Right hindlimb (tissue), 1 donor: ENCODE measurements around the gene MTX3.

ENCODE experiments used
- DNase-seq: peaks from one replicate; pipeline ENCODE4 v3.0.0-alpha.2; 2018

MTX3 gene, protein sequence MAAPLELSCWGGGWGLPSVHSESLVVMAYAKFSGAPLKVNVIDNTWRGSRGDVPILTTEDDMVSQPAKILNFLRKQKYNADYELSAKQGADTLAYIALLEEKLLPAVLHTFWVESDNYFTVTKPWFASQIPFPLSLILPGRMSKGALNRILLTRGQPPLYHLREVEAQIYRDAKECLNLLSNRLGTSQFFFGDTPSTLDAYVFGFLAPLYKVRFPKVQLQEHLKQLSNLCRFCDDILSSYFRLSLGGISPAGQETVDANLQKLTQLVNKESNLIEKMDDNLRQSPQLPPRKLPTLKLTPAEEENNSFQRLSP

DNA sequence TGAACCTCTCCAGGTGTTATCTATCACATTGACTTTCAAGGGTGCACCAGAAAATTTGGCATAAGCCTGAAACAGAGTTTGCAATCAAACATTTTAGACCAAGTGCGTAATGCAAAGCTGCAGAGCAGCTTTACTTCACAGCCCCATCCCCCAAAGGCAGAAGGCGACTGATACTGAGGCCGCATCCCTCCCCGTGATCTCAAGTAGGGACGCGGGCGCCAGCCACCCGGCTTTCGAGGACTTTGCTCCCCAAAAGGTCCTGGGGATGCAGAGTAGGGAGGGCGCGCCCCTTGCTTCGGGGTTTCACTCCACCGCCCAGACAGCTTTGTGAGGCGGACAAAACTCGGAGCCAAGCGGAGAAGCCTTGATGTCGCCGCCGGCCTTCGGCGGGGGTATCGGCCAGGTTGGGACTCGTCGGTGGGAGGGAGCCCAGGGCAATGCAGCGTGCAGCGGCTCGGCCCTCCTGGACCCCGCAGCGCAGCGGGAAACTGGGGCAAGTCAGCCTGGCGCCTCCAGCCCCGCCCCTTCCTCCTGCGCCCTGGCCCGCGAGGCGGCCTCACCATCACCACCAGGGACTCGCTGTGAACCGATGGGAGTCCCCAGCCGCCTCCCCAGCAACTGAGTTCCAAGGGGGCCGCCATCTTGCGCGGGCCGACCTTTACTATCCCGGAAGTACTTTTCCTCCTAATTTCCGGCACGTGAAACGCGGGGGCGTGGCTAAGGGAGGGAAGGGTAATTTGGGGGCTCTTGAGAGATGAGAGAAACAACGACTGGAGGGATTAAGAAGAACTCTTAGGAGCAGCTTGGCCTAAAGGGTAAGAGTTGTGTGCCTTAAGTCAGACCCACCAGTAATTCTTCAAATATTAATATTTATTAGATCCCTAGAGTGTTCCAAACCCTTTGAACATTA lies at the start of gene MTX3:
Gene MTX3, minus strand, starts transcription at position 665 of the 910 bp plus-strand sequence. Its CDS starts 24 bp downstream, at position 641.
- peak; percentile 92 for DNase-seq

DNA sequence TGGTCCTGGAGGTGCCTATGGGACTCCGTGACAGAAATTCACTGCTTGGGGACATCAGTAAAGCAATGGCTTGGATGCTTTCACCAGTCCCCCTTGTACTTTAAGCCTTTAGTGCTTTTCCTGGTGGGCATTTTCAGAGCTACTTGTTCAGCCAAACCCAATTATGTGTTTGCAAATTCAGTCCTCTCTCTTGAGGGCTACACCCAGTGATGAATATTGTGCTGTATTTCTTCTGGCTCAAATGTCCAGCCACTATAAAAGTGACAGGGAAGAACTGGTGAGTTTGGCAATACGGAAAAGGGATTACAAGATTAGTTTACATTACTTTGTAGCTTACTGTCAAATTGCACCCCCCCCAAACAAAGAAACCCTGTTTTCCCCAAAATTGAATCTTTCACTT lies 48.6 kb upstream of the MTX3 start:
- DNase-seq: no peak

DNA sequence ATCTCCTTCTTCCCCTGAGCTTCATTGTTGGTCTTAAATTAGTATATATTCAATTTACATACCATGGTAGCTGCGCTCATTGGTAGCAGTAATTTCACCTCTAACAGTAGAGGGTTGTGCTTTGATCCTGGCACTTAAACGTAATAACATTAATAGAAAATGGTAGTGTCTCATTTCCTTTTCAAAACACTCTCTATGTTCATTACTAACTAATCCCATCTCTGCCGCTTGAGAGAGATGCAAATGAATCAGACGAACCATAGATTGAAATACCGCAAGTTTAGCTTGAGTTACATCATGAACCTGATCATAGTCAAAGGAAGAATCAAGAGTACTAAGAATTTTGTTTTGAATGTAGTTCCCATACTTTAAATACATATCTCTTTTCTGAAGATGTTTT lies 46.3 kb upstream of the MTX3 start:
- DNase-seq: no peak

DNA sequence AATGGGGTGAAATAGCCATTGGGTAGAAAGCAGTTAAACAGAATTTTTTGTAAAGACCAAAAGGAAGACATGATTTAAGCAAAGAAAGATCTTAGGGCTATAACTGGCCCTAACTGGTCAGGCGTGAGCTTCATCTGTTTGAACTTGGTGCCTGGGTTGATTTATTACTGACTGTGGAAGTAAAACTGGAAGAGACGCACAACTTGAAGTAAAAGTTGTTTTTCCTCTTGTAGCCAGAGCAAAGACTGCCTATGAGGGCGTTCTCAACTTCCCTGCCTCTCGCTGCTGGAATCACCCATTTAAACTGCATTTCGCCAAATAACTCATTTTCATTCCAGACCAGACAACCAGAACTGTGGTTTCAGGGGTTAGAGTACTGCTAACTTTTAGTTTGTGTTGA lies 45.6 kb upstream of the MTX3 start:
- DNase-seq: no peak

DNA sequence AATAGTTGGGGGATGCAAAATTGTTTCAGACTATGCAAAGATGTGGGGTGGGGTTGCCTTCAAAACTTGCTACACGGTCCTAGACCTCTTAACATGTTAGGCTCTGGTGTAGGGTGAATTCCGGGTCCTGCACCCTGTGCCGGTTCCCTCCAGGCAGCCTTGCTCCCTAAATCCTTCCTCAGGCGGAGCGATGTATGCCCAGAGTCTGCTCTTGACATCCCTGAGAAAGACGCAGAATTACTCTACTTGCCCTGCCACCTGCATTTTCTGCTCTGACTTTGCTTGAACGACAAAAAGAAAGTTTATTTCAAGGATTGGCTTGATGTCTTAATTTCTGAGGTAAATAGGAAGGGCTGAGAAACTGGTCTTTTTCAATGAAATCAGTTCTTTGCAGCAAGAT lies 44.8 kb upstream of the MTX3 start:
- no peak for DNase-seq

DNA sequence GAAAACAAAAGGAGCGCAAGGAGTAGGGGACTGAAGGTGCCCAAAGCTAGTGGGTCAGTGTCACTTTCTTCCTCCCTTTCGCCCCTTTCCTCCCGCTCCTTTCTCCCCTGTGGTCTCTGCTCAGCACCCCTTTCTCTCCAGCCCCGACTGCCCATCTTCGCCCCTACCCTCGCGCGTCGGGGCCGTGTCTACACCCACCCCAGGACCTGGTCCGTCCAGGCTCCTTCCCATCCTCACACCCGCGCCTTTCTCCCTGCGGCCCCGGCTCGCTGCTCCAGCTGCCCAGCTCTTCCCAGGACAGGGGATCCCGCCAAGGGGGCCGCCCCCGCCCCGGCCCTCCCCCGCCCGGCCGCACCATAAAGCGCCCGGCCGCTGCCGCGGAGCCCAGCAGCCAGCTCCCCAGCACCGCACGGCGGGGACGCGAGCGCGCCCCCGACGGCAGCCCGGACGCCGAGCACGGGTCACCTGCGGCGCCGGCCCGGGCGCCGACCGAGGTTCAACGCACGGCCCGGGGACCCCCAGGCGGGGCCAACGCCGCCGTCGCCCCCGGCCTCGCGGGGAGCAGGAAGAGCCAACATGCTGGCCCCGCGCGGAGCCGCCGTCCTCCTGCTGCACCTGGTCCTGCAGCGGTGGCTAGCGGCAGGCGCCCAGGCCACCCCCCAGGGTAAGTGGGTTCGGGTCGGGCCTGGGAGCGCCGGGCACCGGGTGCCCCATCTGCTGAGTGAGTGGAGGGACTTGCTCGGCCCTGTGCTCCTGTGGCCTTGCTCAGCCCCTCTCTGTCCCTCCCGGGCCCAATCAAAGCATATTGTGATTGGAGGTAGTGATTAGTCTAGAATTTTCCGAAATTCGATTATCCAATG lies 44.1 kb upstream of the MTX3 start, which contains the start of gene THBS4:
Gene THBS4, plus strand, starts transcription at position 387 of the 860 bp plus-strand sequence. Its CDS starts 190 bp downstream, at position 577.
- peak; percentile 57 for DNase-seq

DNA sequence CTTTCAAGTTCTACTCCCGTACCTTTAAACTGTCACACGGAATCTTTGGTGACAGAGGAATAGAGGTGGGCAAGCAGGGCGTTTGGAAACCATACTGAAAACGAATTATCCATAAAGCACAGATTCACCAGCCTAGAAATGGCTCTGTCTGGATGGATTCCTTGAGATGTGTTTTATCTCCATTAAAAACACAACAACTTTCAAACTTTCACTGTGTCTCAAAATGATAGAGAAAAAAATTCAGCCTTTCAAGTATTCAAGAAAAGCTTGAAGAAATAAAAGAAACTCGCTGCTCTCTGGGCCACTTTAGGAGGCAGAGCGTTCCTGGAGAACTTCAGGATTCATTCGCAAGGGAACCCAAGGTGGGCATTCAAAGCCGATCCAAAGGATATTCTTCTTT lies 43.5 kb upstream of the MTX3 start:
- DNase-seq: no peak

DNA sequence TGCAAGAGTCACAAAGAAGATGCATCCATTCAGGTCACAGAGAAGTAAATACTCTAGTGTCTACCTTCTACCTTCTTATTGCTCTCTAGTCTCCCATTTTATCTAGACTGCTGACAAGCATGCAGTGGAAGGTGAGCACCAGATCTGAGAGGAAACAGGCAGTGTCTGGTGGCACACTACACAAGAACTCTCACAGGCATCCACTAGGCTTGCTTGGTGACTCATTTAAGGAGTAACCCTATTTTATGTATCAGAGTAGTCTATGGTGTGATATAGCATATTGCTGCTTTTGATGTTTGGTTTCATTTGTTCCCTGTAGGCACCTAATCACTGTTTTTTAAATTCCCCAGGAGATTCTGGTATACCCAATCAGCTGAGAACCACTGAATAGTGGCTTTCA lies 42.5 kb upstream of the MTX3 start:
- DNase-seq: no peak

DNA sequence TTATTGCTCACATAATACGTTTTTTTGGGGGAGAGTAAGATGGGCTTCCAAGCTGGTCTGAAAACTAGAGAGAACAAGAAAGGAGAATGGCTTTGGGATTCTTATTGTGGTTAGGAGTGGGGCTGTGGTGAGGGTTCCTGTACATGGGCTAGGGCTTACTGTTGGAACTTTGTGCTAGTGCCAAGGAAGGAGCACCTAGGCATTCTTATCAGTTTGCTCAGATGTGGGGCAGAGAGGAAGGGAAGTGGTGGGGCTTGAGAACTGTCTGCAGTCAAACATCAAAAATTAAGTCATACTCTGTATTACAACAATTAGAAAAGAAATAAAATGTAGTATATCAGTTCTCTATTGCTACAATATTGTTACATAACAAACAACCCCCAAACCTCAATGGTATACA lies 40.0 kb upstream of the MTX3 start:
- no peak for DNase-seq

DNA sequence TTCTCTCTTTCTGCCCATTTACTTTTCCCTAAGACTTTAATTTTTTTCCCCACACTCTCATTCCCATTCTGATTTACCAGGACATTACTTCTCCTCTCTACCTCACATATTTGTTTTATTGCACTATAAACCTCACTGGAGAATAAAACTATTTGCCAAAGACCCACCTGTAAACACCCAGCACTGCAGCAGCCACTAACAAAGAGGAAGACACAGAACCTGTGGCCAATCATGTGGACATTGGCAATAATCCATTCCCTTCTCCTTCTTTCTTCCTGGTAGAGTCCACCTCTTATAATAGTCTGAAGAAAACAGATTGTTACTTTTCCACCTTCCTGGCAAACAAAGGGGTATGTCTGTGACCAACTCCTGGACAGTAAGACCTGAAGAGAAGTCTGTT lies 35.8 kb upstream of the MTX3 start:
- no peak for DNase-seq

DNA sequence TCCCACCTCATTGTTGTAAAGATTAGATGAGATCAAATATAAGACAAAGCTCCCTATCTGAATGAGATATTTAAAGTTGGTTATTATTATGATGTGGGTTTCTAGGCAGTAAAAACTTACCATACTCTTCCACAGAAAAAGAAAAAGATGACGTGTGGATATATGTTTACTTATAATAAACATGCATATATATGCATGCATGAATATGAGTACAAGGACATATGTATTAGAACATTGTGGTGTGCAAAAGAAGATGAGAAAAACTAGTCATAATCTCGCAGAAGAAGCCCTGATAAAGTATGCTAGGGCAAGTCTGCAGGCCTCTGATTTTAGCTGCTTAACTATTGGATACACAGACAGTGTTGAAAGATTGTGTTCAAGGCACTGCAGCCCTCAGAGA lies 34.0 kb upstream of the MTX3 start:
- no peak for DNase-seq

DNA sequence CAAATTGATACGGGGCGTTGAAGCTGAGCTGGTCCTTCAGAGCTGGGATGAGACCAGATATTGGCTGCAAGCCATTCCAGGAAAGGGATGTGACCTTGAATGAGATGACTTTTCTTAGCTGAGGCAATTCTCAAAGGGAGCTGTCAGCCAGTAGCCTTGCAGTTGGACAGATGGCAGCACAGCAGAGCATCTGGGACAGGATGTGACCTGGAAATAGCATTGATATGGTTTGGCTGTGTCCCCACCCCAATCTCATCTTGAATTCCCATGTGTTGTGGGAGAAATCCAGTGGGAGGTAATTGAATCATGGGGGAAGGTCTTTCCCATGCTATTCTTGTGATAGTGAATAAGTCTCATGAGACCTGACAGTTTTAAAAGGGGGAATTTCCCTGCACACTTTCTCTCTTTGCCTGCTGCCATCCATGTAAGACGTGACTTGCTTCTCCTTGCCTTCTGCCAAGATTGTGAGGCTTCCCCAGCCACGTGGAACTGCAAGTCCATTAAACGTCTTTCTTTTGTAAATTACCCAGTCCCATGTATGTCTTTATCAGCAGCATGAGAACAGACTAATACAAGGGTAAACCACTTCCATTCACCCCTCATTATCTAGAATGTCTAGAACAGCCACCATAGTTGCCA lies 19.8 kb upstream of the MTX3 start:
- no peak for DNase-seq

DNA sequence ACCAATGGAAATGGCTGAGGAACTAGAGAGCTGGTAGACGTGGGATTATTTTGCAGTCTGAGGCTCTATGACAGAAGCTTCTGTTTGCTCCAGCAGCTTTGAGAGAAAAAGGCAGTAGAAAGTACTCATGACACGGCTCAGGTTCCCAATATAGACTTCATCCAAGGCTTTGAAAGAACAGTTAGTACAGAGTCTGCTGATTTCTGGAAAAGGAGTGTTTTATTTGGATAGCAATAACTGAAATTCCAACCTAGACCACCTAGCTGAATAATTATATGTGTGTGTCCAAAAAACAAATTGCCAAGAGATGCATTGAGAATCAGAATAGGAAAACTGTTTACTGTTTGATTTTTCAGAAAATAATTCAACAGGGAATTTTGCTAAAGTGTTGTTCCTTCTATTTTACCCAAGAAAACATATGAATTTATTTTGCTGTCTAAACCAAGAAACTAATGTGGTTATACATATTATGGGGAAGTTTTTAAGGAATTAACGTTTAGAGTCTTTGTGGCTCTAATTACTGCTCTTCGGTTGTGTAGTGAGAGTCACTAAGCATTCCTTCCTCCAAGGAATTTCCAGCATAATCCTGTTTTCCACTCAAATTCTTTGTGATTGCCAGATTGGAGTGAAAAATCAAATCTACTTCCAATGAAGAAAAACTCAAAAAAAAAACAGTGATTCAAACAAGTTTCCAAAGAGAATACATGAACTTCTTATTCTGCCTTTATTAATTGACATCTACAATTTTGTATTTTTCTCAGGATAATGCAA lies 18.1 kb upstream of the MTX3 start:
- no peak for DNase-seq

DNA sequence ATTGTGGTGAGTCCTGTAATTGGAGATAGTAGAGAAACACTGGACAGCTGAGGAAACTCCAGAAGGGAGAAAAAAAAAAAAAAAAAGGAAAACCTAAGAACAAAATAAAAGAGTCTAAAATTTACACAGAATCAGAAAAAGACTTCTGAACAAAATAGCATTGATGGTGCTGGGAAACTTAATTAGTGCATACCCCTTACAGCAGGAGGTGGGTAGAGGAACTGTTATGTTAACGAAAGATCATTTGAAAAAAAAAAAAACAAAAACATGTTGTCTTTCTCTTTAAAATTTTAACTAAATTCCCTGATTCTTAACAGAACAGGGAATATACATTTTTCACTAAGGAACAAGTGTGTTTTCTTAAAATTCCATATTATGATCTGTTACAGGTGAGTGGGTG lies 11.6 kb upstream of the MTX3 start:
- no peak for DNase-seq

DNA sequence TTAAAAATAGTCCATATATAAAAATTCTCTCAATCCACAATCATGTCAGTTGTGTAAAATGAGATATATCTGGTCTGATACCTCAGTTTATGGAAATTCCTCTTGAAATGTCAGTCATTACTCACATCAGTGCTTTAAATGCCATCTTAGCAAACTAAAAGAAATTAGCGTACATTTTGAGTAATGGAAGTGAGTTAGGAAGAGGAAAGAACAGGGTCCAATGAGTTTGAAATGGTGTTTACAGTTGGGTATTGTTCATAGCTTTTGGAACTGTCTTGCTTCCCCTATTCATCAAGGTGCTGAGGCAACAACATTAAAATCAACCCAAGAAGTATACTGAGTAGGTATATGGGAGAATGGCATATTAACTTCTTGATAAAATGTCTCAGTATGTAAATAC lies 8.7 kb upstream of the MTX3 start:
- DNase-seq: no peak

DNA sequence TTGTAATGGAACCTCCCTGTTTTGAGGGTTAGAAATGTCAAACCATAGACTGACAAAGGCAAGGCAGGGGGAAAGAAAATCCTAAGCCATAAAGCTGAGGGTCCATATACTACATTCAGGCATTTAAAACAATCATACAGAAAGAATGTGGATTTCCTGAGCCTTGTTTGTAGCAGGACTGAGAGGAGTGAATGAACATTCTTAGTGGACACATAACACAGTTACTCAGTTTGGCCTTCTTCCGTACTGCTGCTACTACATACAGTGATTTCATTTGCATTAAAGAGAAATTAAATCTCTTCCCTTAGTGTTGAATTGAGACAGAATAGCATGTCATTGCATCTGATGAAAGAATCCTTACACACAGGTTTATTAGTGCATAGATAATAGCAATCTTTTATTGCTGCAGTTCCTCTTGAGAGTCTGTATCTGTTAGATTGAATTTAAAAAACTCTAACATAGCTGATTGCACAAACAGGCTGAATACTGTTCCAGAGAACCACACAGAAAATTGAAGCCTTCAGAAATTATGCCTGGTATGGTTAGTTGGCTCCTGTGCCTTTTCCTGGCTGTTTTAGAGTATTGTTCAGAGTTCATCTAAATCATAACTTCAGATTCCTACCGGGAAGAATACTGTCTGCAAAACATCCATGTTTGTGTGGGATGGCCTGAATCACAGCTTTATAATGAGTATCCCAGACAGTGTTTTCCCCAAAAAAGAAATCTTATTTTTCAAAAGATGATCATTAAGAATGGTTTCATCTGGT lies 2.0 kb upstream of the MTX3 start:
- no peak for DNase-seq

DNA sequence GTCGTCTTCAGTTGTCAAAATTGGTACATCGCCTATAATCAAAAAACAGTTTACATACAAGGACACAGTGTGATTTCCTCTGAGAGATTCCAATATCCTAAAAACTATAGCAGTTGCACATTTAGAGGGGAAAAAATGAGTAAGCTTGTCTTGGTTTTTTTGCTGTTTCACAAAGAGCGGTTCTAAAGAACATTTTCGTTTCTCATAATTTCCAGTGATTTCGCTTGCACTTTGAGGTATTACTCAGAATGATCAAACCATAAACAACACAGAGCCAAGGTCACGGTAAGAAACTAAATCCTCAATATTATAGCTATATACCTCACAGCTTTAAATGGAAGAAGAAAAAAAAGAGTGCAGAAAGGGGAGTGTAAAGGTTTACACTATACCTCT lies 861 bp downstream of the MTX3 start:
- no peak for DNase-seq

DNA sequence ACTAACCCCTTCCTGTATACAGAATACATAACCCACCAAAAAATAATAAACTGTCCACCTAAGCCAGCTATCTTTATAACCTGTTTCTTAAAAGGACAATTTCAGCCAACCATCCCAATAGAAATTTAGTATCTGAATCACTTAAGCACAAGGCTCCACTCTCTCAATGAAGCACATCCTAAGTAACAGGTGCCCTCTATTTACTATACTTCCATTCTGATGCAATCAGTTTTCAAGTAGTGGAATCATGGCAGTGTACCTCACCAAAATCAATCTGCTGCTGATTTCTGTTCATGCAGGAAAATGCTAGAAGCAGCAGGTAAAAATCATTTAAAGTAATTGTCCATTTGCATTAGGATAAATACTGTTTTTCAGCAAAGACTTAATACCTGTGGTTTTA lies 4.8 kb downstream of the MTX3 start:
- DNase-seq: no peak

DNA sequence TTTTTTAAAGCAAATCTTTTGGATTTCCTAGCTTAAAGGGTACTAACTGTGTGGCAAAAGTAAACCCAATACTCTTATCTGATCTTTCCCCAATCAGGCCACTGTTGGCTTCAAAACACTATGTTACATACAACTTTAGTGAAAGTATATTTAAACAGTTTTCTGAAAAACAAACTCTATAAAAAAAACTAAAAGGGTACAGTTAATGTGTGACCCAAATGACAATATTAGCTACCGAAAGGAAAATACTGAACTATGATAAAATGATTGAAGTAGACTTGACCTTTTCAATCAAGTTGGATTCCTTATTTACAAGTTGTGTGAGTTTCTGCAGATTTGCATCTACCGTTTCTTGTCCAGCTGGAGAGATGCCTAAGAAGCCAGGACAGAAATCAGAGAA lies 5.8 kb downstream of the MTX3 start:
- no peak for DNase-seq

DNA sequence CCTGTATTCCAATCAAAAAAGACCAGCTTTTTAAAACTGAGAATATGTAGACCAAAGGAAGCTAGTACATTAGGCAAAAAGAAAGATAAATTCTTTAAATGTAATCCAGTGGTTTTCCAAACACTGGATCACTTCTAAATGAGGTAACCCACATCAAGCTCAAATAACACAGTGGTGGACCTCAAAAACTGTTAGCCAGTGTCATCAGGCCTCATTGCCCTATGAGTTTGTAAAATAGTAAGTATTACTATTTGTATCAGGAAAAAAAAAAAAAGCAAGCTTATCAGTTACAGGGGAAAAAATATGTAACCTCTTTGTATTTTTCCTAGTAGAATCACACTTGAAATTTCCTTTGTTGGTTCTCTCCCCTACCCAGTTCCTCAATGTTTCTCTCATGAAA lies 6.7 kb downstream of the MTX3 start:
- no peak for DNase-seq

DNA sequence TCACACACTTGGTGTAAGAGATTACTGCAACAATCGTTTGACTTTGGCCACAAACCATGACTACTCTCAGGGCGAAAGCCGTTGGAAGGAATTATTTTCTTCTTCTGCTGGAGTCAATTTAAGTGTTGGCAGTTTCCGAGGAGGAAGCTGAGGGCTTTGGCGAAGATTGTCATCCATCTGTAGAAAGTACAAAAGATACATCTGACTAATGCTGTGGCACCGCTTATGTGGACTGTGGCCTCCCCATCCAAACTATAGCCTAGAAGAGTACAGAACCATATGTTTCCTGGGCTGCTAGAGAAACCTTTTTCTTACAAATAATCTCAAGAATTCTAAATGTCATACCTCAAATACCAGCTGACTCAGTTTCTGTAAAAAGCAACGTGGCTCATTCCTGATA lies 7.4 kb downstream of the MTX3 start:
- DNase-seq: no peak
